Lower leg skin (tissue), 3 donors: ENCODE data around the gene TUFT1.

Experiments used
- CTCF ChIP-seq, 3 donors: fragments of 450-650 bp; IDR thresholded peaks; one replicate each; pipeline ENCODE4 v1.5.1; 2016; ENCODE audit warnings: antibody characterized with exemption in 3 of 3, mild to moderate bottlenecking in 3 of 3, moderate library complexity in 2 of 3
- POLR2A ChIP-seq, 2 donors: fragments of 450-650 bp; IDR thresholded peaks; one replicate each; pipeline ENCODE4 v1.6.1; 2016 to 2017; ENCODE audit warnings: antibody characterized with exemption in 2 of 2, mild to moderate bottlenecking in 1 of 2, moderate library complexity in 1 of 2

GRCh38 chr1:151618003-151618402 lies 77.9 kb downstream of the TUFT1 start:
- TF ChIP-seq POLR2A (IDR thresholded peaks at IDR 0.05) (no peak), CTCF (IDR thresholded peaks at IDR 0.05) (no peak)
